H9 (cell line): Measurements from ENCODE around the gene TNIK. TPM values are rescaled to one million over a fixed set of nuclear protein-coding genes. Genes with fewer than 3 reads are reported as not detected.

Source experiments
- DNase-seq: peaks from one replicate; pipeline ENCODE4 v3.0.0-alpha.2; 2017
- H2AFZ ChIP-seq: one replicate; pipeline ENCODE4 v1.6.1; 2013; ENCODE audit warnings: mild to moderate bottlenecking, low read length, control low read depth, moderate library complexity
- H2AK5ac ChIP-seq: 2 replicates; pipeline ENCODE4 v1.6.1; 2013; ENCODE audit warnings: low read length, control low read depth, mixed read lengths; ENCODE audit not compliant: insufficient read length
- H2BK120ac ChIP-seq: one replicate; pipeline ENCODE4 v1.6.1; 2013; ENCODE audit warnings: low read depth, mild to moderate bottlenecking, low read length, control low read depth, inconsistent platforms; ENCODE audit not compliant: poor library complexity, severe bottlenecking
- H2BK12ac ChIP-seq: 2 replicates; pipeline ENCODE4 v1.6.1; 2013; ENCODE audit warnings: low read length, control low read depth, mixed read lengths, low read depth; ENCODE audit not compliant: insufficient read length
- H2BK15ac ChIP-seq: 2 replicates; pipeline ENCODE4 v1.6.1; 2013; ENCODE audit warnings: low read depth, low read length, control low read depth
- H2BK20ac ChIP-seq: one replicate; pipeline ENCODE4 v1.6.1; 2013; ENCODE audit warnings: low read depth, mild to moderate bottlenecking, low read length, control low read depth, inconsistent platforms; ENCODE audit not compliant: poor library complexity, severe bottlenecking
- H2BK5ac ChIP-seq: 2 replicates; pipeline ENCODE4 v1.6.1; 2013; ENCODE audit warnings: low read length, control low read depth, mixed read lengths; ENCODE audit not compliant: insufficient read length
- H3K14ac ChIP-seq: 2 replicates; pipeline ENCODE4 v1.6.1; 2013; ENCODE audit warnings: low read length, control low read depth; ENCODE audit not compliant: insufficient read depth
- H3K18ac ChIP-seq: 2 replicates; pipeline ENCODE4 v1.6.1; 2013; ENCODE audit warnings: low read depth, mild to moderate bottlenecking, mixed read lengths, low read length, control low read depth; ENCODE audit not compliant: insufficient read length
- H3K23ac ChIP-seq: 2 replicates; pipeline ENCODE4 v1.6.1; 2013; ENCODE audit warnings: low read length, control low read depth, mixed read lengths, low read depth; ENCODE audit not compliant: insufficient read length
- H3K23me2 ChIP-seq: 2 replicates; pipeline ENCODE4 v1.6.1; 2013; ENCODE audit warnings: low read depth, mild to moderate bottlenecking, mixed read lengths, low read length, control low read depth; ENCODE audit not compliant: insufficient read length, poor library complexity, severe bottlenecking
- H3K27ac ChIP-seq: 2 replicates; pipeline ENCODE4 v1.5.1; 2013; ENCODE audit warnings: low read length, control low read depth, mixed read lengths, low read depth; ENCODE audit not compliant: insufficient read length
- H3K27me3 ChIP-seq: 2 replicates; pipeline ENCODE4 v1.6.1; 2013; ENCODE audit warnings: low read length, control low read depth, inconsistent platforms; ENCODE audit not compliant: insufficient read depth
- H3K4ac ChIP-seq: 2 replicates; pipeline ENCODE4 v1.6.1; 2013; ENCODE audit warnings: low read depth, mild to moderate bottlenecking, control low read depth, inconsistent platforms, low read length, moderate library complexity
- H3K4me1 ChIP-seq: 2 replicates; pipeline ENCODE4 v1.6.1; 2013; ENCODE audit warnings: low read length, control low read depth, inconsistent platforms; ENCODE audit not compliant: insufficient read depth
- H3K4me2 ChIP-seq: 2 replicates; pipeline ENCODE4 v1.6.1; 2013; ENCODE audit warnings: low read length, control low read depth, mixed read lengths; ENCODE audit not compliant: insufficient read length, insufficient read depth
- H3K56ac ChIP-seq: 2 replicates; pipeline ENCODE4 v1.6.1; 2013; ENCODE audit warnings: low read depth, mild to moderate bottlenecking, mixed read lengths, low read length, control low read depth; ENCODE audit not compliant: insufficient read length
- H3K79me1 ChIP-seq: 2 replicates; pipeline ENCODE4 v1.6.1; 2013; ENCODE audit warnings: low read depth, mild to moderate bottlenecking, moderate library complexity, low read length, control low read depth, inconsistent platforms; ENCODE audit not compliant: insufficient read depth, poor library complexity, severe bottlenecking
- H3K79me2 ChIP-seq: 2 replicates; pipeline ENCODE4 v1.6.1; 2013; ENCODE audit warnings: low read length, control low read depth, inconsistent platforms; ENCODE audit not compliant: insufficient read depth
- H3K9ac ChIP-seq: 2 replicates; pipeline ENCODE4 v1.6.1; 2013; ENCODE audit warnings: low read length, control low read depth, mixed read lengths; ENCODE audit not compliant: insufficient read length; ENCODE audit errors: extremely low read depth
- H3K9me3 ChIP-seq: one replicate; pipeline ENCODE4 v1.6.1; 2013; ENCODE audit warnings: low read depth, low read length, inconsistent platforms; ENCODE audit not compliant: control insufficient read depth
- H3T11ph ChIP-seq: one replicate; pipeline ENCODE4 v1.6.1; 2013; ENCODE audit warnings: mild to moderate bottlenecking, low read length, control low read depth, inconsistent platforms
- H4K20me1 ChIP-seq: one replicate; pipeline ENCODE4 v1.6.1; 2013; ENCODE audit not compliant: control insufficient read depth, insufficient read length, insufficient read depth
- H4K5ac ChIP-seq: 2 replicates; pipeline ENCODE4 v1.6.1; 2013; ENCODE audit warnings: low read depth, mild to moderate bottlenecking, mixed read lengths, low read length, control low read depth; ENCODE audit not compliant: insufficient read length
- H4K8ac ChIP-seq: replicated peaks from 2 replicates; pipeline ENCODE4 v1.6.1; 2013; ENCODE audit warnings: low read length, control low read depth, mixed read lengths, low read depth; ENCODE audit not compliant: insufficient read length
- H4K91ac ChIP-seq: 2 replicates; pipeline ENCODE4 v1.6.1; 2013; ENCODE audit warnings: low read depth, mild to moderate bottlenecking, moderate library complexity, mixed read lengths, low read length, control low read depth; ENCODE audit not compliant: insufficient read length
- H3K27ac Mint-ChIP-seq, 3 experiments: 2 replicates in 2 of 3; 3 replicates in 1 of 3; pipeline ENCODE4 v1.8.0; 2020 to 2021; ENCODE audit warnings: mixed read lengths in 3 of 3, mild to moderate bottlenecking in 1 of 3, moderate library complexity in 1 of 3
- H3K27me3 Mint-ChIP-seq: 2 replicates; pipeline ENCODE4 v1.8.0; 2021; ENCODE audit warnings: low read depth, mild to moderate bottlenecking, moderate library complexity, mixed read lengths
- H3K36me3 Mint-ChIP-seq, 3 experiments: 2 replicates in 2 of 3; 3 replicates in 1 of 3; pipeline ENCODE4 v1.8.0; 2020 to 2021; ENCODE audit warnings: low read depth in 3 of 3, mixed read lengths in 3 of 3; ENCODE audit not compliant: insufficient read depth in 1 of 3
- H3K4me1 Mint-ChIP-seq, 2 experiments: 2 replicates each; pipeline ENCODE4 v1.8.0; 2020; ENCODE audit warnings: mixed read lengths in 2 of 2
- H3K4me3 Mint-ChIP-seq, 2 experiments: 2 replicates in 1 of 2; 3 replicates in 1 of 2; pipeline ENCODE4 v1.8.0; 2020 to 2021; ENCODE audit warnings: mild to moderate bottlenecking in 2 of 2, mixed read lengths in 2 of 2, moderate library complexity in 1 of 2
- H3K9me3 Mint-ChIP-seq, 2 experiments: 2 replicates in 1 of 2; 3 replicates in 1 of 2; pipeline ENCODE4 v1.8.0; 2020; ENCODE audit warnings: mild to moderate bottlenecking in 2 of 2, mixed read lengths in 2 of 2, moderate library complexity in 1 of 2
- CTCF ChIP-seq: fragments of 200-600 bp; sonication (generic); conservative IDR thresholded peaks from 3 replicates; pipeline ENCODE4 v1.8.0; 2021; ENCODE audit warnings: antibody characterized with exemption, mild to moderate bottlenecking
- WGBS: extraction: QIAGEN DNeasy Blood & Tissue Kit; methylation state at CpG from one replicate; pipeline ENCODE4 v1.1.7; 2013; ENCODE audit warnings: missing lambda C conversion rate, low lambda C conversion rate, mixed read lengths; ENCODE audit not compliant: insufficient read length; ENCODE audit errors: extremely low coverage; 5-methylcytosine and 5-hydroxymethylcytosine counted together
- total RNA-seq: library from RNA; stranded (reverse); gene quantifications from 2 replicates; pipeline ENCODE4 v1.2.1, GENCODE V29; 2021

Gene TNIK
- total RNA-seq, 1 experiment from 2014 or later: 15.9 TPM

GRCh38 chr3:171345107-171345843, 114.9 kb downstream of the TNIK start:
- Histone ChIP-seq H4K20me1 (no peaks in the 10 kb centered on the region), H4K91ac (no peak overlapping the region), H2AK5ac (no peak overlapping the region), H4K5ac (no peak overlapping the region), H3K23ac (no peak overlapping the region), H3K14ac (no peak overlapping the region), H3K9ac (no peak overlapping the region), H3K23me2 (no peaks in the 10 kb centered on the region), H3K4me1 (peaks cover 3% of the 10 kb centered on the region; the same call in 1 of the 2 replicates), H2BK5ac (no peak overlapping the region), H3K9me3 (no peaks in the 10 kb centered on the region), H4K8ac (no peak overlapping the region), H3K79me2 (peaks cover 2% of the 10 kb centered on the region; the same call in 1 of the 2 replicates), H2BK20ac (no peak overlapping the region), H3K56ac (no peak overlapping the region), H3K27ac (no peak overlapping the region), H3T11ph (no peak overlapping the region), H3K18ac (no peak overlapping the region), H2AFZ (no peak overlapping the region), H2BK120ac (no peak overlapping the region), H3K4ac (no peak overlapping the region), H2BK12ac (no peak overlapping the region), H3K27me3 (no peaks in the 10 kb centered on the region), H2BK15ac (no peak overlapping the region), H3K4me2 (no peak overlapping the region), H3K79me1 (no peaks in the 10 kb centered on the region)
- H3K27me3 Mint-ChIP-seq: no peaks in the 10 kb centered on the region
- no CpG with 5 or more reads among the region's 2 CpGs for WGBS
- no peak overlapping the region for H3K4me3 Mint-ChIP-seq
- peaks cover 3 to 5% (median 5%) of the 10 kb centered on the region in 3 experiments; a peak in 5 of 7 replicates for H3K36me3 Mint-ChIP-seq
- H3K27ac Mint-ChIP-seq: no peak overlapping the region; a peak in 1 of 7 replicates
- peaks cover 20 to 22% of the 10 kb centered on the region in 2 experiments for H3K4me1 Mint-ChIP-seq
- H3K9me3 Mint-ChIP-seq: peaks cover 3% of the 10 kb centered on the region in 2 experiments; a peak in 3 of 5 replicates
- no peak for TF ChIP-seq CTCF
- DNase-seq: no peak
